HG03354 (cell line): ENCODE results near the gene LRRC4C.

ENCODE experiments used
- ATAC-seq: cut with Tn5 transposase; IDR thresholded peaks from one replicate; pipeline ENCODE4 v1.9.1; 2021; ENCODE audit warnings: mild to moderate bottlenecking; ENCODE audit not compliant: unreplicated experiment, poor library complexity, severe bottlenecking

LRRC4C gene

DNA sequence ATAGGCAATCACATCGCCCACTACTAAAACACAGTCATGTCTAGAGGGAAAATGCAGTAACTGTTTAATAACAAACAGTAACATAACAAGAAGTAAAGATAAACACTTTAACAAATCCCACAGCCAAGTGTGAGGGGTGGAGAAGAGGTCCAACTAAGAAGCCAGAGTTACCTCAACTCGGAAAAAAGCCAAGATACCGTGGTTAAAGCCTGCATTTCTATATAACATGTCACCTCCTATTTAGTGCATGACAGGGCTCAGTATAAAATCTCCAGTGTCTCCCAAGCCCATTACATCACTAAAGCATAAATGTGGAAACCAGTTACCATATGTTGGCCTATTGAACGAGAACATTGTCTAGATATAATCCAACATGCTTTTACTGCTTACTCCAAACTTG lies 281.7 kb downstream of the LRRC4C start:
- ATAC-seq, result no peak

DNA sequence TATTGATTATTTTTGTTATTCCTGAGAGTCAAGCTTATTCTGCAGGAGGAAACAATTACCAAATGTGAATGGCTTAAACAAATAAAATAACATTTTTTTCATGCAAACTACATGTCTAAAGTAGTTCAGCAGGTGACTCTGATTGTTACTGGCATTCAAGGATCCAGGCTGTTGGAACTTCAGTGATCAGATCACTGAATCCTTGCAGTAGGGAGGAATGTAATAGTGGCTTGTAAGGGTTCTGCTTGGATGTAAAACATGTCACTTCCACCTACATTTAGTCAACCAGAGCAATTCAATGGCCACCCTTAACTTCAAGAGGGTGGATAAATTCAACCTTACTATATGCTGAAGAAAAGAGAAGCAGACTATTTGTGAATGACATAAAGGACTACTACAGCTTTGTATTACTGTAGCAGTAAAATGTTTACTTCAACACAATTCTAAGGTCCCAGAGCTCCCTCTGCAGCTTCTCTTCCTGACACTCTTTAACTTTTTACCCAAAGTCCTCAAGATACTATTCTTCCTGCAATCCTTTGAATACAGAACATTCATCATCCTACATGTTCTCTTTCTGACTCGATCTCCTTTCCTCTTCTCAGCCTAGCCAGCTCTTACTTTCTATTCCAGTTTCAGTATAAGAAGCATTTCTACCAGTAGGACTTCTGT lies 284.0 kb downstream of the LRRC4C start:
- ATAC-seq, result no peak

DNA sequence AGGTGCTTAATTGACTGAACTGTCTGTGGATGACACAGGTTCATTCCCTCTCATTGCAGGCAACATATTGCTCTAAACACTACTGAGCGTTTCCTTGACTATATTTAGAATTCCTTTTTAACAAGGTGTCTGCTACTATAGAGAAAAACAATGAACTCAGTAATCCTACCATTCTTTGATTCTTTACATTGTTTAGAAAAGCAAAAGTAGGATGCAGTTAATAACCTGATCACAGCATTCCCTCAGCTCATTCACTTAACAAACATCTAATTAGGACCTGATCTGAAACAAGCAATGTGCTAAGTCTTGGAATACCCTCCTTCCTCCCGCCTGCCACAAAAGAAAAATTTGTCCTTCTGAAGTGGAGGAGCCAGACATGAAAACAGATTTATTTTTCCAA lies 313.1 kb downstream of the LRRC4C start:
- ATAC-seq, result no peak

DNA sequence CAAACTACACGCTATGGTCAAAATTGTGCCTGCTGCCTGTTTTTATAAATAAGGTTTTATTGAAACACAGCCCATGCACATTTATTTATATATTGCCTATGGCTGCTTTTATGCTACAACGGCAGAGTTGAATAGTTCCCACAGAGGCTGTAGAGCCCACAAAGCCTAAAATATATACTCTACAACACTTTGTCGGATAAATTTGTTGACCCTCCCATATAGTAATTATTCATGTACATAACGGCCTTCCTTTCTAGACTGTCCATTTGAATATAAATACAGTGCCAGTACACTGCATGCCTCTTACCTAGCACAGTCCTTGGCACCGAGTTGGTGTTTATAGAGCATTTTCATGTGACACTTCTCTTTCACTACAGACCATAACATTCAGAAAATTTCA lies 314.0 kb downstream of the LRRC4C start:
- no peak for ATAC-seq

DNA sequence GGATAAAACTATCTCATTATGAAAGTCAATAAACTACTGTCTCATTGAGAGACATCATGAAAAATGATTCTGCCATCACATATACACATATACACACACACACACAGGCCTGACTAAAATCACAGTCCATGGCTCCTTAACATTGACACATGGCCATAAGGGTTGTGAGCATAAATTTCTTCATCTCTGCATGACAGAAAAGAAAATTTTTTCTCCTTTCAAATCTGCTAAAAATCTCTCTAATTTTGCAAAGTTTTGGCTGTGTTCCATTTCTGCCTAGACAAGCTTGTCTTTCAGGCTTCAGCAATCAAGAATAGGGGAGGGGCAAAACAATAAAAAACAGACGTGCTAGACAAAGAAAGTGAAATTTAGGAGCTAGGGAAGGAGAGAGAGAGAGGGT lies 324.5 kb downstream of the LRRC4C start:
- ATAC-seq, result no peak

DNA sequence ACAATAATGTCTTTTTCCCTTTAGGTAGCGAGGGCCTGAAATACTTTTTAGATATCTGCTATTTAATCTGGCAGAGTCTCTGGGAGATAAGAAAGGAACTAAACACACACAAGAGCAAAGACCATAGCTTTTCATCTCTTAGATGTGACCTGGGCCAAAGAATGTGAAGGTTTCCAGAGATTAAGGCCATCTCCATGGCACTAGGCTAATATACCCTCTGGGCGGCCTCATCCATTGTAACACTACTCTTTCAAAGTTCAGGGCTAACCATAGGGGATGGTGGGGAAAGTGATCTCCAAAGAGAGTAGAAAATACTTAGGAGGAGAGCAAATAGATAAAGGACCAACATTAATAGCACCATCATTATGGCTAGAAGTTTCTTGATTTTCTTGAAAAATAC lies 326.4 kb downstream of the LRRC4C start:
- no peak for ATAC-seq

DNA sequence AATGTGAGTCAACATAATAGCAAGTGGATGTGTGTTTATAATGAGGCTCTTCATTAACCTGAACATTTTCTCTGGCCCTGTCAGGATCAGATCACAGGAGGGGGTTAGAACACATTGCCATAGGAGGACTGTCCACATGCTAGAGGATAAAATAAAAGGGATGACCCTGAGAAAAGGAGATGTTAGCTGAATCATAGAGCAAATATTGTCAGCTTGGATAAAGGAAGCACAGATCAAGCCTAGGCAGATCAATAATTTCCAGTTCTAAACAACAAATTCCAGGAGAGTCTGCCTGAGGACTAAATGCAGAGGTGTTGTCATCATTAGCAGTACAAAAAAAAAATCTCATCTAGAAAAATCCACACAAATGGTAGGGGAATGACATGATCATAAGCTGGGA lies 337.9 kb downstream of the LRRC4C start:
- no peak for ATAC-seq

DNA sequence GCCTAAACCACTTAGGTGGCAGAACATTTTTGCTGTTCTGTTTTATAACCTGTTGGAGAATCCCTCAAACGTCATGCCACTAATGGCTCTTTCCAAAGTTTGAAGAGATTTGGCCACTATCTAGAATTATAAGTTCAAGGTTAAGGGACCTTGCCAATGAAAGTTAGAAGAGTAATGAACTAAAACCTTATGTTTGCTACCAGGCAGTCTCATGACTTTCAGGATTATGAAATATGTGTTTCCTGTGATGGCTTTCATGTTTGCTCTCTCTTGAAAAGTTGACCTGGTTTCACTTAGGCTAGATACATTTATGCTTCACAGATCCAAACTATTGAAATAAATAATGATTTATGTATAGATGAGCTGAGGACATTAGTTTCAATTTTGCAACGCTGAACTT lies 340.0 kb downstream of the LRRC4C start:
- ATAC-seq, result no peak

DNA sequence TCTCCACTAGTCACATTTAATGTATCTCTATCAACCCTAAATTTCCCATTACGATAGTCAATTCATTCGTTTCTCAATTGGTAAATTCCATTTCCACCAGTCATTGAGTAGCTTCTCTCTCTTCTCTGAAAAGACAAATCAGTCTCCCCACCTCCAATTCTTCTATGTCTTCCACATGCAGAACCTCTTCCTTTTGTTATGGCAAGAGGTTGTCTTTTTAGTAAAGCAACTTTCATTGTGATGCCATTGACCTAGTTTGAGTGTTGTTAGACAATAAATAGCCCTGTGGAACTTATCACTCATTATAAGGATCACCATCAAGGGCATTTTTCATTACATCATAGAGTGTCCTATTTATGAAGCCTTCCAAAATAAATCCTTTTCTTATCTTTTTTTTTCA lies 340.9 kb downstream of the LRRC4C start:
- ATAC-seq, result no peak

DNA sequence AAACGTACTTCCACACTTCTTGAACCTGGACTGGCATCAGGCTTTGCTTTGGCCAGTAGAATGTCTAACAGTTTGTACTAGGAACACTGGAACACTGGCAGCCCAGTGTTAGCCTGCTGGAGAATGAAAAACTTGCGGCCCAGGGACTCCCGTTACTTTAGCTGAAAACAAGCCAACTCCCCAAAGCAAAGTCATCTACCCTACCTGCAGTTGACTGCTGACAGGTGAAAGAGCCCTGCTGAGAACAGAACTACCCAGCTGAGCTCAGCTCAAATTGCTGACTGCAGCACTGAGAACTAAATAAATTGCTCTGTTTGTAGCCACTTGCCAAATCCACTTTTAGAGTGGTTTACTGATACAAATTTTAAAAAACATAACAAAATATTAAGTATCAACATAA lies 342.5 kb downstream of the LRRC4C start:
- no peak for ATAC-seq

DNA sequence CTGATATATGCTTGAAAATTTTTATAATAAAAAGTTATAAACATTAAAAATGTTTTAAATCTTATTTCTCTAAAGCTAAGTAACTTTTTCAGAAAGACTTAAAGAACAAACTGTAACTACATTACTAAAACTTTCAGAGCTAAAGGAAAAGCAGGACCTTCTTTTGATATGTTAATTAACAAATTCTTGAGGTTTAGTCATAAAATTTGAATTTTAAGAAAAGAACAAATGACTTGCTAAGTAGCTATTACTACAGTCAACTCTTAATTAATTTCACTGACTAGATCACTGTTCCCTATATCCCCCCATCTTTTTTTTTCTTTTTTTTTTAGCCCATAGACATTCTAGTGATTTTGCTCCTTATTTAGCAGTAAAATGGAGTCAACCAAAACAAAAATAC lies 344.4 kb downstream of the LRRC4C start:
- no peak for ATAC-seq

DNA sequence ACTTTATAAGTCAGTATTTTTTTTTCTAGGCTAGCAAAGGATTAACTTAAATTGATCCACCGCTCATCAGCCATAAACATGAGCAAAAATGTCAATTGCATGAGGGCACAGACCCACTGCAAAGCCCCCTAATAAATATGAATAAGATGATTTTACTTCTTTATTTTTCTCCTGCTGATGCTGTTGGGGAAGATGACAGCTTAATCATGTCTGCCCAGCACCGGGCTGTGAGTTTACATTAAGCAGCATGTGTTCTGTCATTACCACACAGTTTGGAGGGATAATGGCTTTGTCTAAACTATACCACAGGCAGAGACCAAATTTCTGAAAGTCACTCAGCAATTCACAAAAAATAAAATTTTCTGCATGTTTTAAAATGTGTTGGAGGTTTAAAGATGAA lies 346.3 kb downstream of the LRRC4C start:
- no peak for ATAC-seq

DNA sequence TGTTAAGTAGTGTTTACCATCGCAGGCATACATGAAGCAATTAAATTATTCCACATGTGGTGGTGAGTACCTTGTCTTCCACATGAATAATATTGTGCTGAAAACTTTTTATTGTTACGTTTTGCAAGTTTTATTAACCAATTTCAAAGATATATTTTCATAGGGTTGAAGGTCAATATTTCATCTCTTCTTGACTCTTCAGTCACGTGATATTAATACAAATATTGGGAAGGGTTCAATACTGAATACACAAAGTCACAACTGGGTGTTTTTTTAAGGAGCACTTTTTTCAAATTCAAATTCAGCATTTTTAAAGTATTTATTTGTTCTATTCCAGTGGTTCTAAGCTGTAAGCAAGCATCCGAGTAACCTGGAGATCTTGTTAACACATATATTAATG lies 348.9 kb downstream of the LRRC4C start:
- ATAC-seq, result no peak

DNA sequence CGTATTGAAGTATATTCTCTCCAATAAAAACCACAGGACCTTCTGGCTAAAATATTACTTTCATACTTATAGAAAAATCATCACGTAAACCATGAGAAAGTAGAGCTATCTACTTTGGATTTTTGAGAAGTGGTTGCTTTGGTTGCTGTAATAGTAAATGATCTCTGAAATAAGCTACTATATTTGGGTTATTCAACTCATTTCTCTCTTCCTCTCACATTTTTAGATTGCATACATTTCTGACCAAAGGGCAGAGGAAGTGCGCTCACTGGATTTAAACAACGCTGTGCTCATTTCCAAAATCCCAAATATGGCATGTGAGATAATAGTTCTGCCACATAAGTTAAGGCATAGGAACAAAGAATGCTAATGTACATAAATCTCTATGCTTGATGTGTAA lies 357.0 kb downstream of the LRRC4C start:
- ATAC-seq, result no peak

DNA sequence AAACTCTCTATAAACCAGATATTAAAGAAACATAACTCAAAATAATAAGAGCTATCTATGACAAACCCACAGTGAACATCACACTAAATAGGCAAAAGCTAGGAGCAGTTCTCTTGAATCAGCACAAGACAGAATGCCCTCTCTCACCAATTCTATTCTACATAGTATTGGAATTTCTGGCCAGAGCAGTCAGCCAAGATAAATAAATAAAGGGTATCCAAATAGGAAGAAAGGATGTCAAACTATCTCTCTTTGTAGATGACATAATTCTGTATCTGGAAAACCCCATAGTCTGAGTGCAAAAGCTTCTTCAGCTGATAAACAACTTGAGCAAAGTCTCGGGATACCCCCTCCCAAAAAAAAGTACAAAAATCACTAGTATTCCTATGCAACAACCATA lies 359.8 kb downstream of the LRRC4C start:
- ATAC-seq, result no peak

DNA sequence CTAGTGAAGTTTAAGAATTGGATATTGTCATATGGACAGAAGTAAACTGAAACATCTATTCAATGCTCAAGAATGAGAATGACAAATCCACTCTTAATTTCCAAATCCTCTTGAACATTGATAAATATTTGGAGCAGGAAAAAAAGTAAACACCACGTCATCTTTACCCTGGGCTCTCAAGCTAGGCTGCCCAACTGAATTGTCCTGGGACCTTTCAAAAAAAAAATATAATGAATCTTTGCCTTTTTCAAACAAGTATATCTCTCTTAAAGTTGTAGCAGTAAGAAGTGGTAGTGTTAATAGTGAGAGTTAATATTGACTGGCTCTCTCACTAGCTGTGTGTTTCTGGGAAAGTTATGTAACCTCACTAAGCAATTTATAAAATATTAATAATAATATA lies 374.3 kb downstream of the LRRC4C start:
- no peak for ATAC-seq

DNA sequence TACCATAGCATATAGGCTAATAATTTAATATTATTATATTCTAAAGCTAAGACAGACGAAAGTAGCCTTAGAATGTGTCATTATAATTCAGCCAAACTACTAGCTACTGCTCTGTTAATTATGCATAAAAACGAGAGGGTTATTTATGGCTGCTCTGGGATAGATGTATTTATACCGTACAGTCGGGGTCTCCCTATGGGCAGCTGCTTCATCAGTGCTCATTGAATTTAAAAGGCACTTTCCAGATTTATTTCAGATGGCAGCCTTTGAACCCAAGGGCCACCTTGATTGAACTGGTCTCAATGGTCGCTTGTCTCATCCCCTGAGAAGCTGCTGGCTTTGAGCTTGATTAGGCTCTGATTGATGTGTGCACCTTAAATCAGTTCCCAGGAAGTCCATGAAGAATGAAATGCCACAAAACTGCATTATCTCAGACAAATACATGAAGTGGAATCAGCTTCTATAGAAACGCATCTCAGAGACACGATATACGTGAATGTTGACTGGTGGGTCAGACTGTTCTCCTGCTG lies 377.6 kb downstream of the LRRC4C start:
- ATAC-seq, result no peak

DNA sequence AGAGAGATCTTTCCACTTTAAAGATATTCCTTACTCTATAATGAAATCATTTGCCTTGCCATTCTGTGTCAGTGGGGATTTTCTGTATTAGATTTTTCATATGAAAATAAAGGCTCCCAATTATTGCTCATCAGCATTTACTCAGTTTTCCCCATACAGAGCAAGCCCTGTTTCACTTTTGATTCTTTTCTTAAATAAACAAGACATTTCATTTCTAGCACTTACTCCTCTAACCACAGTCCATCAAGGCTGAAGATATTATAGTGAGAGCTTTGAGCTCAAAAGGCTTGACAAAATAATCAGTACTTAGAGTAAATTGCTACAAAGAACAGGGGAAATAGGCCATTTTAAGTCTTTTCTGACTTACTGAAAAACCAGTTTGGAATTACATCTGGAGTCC lies 385.1 kb downstream of the LRRC4C start:
- ATAC-seq, result no peak

DNA sequence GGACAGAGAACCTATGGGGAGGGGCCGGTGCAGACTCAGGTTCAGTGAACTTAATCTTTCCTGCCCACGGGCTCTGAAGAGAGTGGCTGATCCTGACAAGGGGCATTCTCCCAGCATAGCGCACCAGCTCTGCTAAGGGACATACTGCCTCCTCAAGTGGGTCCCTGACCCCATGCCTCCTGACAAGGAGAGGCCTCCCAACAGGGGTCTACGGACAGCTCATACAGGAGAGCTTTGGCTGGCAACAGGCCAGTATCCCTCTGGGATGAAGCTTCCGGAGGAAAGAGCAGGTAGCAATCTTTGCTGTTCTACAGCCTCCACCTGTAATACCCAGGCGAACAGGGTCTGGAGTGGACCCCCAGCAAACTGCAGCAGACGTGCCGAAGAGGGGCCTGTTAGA lies 394.0 kb downstream of the LRRC4C start:
- ATAC-seq, result no peak

DNA sequence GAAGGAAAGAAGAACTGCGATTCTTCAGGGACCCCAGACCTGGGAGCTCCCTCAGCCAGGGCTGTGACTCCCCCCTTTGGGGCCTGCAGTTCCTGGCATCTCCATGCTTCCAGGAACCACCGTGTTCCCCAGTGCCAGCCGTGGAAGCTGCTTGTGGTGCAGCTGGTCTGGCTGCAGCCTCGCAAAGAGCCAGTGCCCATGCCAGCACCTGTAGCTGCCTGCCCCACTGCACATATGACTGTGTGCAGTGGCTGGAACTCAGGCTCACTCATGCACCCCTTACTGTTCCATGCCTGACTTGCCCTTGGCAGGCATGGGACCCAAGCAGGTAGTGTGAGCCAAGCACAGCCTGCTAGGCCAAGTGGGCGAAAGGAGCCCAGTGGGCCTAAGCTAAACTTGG lies 401.3 kb downstream of the LRRC4C start:
- ATAC-seq, result no peak

DNA sequence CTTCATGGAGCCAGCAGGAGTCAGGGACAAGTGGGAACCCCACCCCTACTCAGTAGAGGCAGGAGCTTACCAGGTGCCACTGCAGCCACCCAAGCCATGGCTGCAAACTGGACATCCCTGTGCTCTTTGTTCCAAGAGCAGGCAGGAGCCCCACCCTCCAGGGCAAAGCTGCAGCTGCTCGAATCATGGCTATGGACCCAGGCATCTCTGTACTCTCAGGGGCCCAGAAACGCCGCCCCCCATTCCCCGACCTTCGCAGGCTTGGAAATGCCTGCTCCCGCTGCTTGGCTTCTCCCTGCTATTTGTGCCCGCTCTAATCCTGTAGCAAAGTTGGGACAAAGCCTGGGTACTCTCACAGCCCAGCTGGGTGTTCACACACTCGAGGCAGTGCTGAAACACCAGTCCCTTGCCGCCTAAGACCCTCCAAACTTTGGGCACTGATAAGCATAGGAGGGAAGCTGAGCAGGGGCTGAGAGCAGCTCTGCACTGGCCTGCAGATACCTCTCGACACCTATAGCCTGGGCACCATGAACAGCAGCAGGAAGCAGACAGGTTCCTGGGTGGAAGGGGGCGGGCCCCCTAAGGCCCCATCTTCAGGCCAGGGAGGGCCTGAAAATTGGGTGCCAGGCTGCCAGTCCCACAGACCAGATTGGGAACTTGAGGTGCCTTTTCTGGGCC lies 402.4 kb downstream of the LRRC4C start:
- ATAC-seq, result no peak

DNA sequence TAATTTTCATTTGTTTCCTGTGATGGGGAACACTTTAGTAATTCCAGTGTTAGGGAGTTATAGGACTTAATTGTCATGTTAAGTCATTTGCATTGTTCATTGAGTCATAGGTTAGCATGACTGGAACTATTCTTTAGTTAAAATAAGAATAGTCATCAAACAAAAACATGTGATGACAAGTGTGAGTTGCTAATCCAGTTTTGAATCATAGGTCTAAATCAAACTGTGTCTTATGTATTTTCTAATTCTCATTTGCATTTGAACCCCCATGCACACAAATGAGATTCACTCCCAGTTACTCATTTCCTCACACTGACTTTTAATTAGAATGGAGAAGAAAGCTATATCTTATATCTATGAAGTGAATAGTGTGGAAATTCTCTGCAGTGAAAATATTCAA lies 405.6 kb downstream of the LRRC4C start:
- no peak for ATAC-seq
